ENCODE results near the gene BCDIN3D.

The BCDIN3D gene

DNA sequence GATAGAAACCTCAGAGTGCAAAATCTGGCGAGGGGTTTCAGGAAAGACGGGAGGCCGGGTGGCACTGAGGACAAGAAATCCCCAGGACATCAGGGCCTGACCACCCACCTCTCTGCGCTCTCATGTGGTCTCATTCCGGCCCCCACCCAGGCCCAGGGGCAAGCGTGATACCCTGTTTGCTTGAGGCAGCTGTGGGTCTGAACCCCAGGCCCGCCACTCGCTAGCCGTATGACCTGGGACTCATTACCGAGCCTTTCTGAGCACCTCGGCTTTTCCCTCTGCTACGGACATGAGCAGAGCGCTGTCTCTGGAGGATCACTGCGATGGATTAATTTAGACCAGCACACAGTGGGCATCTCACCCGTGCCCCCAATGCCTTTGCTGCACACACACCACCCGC lies 25.5 kb upstream of the BCDIN3D start:
- TF ChIP-seq, protein P1, sequence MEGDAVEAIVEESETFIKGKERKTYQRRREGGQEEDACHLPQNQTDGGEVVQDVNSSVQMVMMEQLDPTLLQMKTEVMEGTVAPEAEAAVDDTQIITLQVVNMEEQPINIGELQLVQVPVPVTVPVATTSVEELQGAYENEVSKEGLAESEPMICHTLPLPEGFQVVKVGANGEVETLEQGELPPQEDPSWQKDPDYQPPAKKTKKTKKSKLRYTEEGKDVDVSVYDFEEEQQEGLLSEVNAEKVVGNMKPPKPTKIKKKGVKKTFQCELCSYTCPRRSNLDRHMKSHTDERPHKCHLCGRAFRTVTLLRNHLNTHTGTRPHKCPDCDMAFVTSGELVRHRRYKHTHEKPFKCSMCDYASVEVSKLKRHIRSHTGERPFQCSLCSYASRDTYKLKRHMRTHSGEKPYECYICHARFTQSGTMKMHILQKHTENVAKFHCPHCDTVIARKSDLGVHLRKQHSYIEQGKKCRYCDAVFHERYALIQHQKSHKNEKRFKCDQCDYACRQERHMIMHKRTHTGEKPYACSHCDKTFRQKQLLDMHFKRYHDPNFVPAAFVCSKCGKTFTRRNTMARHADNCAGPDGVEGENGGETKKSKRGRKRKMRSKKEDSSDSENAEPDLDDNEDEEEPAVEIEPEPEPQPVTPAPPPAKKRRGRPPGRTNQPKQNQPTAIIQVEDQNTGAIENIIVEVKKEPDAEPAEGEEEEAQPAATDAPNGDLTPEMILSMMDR (IDR thresholded peaks at IDR 0.05): no peak

DNA sequence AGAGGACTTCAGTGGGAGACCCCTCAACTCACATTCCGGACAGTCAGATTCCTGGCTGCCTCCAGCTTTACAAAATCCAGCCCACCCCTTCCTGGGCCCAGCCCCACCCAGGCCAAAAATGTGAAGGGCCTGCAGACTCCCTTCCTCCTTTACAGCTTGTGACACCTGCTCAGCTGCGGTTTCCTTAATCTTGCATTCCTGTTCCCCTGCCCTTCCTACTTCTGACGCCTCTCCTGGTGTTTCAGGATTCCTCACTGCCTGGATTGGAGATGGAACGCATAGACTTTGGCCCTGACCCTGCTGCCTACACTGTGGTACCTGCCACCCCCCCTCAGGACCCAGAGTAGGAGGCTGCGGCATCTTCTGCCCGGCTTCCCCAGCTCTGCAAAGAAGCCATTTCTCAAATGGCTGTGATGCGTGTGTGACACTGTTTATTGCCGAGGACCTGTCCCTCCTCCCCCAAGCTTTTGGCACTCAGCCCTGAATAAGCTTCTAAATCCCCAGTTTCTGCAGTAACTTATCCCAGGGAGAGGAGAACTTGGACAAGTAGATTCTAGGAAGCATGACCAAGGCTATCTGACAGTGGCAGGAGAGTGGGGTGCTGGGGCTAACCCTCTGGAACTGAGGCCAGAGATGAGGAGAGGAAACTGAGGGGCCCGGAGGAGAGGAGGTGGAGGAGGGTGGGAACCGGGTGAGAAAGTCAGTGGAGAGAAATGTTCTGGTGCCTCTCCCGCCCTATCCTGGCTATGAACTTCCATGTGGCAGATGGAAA lies 24.9 kb upstream of the BCDIN3D start:
- TF ChIP-seq, protein P1 (IDR thresholded peaks at IDR 0.05): no peak

DNA sequence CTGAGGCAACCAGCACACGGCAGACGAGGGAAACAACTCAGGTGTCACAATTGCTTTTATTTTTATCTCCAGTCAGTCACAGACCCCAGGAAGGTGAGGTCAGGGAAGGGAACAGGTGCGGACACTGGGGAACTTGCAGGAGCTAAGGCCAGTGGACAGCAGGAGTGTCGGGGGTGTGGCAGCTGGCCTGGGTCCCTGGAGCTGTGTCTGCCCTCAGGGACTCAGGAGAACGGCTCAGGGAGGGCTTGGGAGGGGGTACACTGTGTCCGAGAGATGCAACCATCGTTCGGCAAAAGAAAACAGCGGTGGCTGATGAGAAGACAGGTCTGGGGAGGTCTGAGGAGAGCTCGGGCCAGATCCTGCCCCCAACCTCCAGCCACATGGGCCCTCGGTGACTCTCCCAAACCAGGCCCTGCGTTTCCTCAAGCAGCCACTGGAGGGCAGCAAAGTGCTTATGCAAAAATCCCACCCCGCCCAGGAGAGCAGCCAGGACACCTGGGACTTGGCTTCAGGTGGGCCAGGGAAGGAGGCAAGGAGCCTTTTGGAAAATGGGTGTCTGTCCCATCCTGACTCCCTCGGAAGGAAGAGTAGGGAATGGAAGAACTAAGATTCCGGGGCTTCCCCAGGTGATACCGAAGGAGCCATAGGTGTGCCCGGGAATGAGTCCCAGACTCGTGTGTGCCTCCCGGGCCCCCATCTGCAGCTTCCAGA lies 24.1 kb upstream of the BCDIN3D start:
- TF ChIP-seq, protein P1 (IDR thresholded peaks at IDR 0.05): peak; percentile 95

DNA sequence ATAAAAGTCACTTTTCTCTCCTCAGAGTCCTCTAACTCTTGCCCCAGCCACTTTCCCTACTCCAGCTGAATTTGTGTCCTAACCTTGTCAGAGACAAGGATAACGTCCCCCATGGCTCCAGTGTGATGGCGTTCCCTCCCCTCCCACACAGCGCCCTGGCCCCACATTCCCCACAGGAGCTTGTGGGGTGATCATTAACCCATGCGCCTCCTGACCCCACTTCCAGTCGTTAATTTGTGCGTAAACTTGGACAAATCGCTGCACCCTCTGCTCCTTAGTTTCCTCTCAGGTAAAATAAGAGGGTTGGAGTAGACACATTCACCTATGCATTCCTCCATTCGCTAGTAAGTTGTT lies 22.9 kb upstream of the BCDIN3D start:
- TF ChIP-seq, protein P1 (IDR thresholded peaks at IDR 0.05): no peak

DNA sequence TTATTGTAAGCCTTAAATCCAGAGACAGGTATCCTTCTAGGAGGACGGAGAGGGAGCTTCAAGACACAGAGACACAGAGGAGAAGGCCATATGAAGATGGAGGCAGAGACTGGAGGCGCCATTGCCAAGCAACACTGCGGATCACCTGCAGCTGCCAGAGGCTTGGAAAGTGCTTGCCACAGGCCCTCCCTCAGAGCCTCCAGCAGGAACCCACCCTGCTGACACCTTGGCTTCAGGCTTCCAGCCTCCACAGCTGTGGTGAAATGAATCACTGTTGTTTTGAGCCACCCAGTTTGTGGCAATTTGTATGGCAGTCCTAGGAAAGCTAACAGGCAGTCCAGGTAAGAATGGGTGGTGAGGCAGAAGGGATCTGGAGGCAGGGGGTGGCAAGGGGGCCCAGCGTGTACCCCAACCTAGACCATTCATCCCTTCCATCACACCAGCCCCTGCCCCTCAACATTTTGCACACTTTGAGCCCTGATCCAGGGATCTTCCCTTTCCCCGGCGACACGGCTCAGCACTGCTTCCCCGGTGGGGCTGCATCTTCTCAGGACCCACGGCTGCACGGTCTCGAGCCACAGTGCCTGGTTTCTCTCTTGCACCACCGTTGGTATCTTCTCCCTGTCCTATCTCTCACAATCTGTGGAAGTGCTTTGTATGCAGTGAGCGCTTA lies 22.3 kb upstream of the BCDIN3D start:
- TF ChIP-seq, protein P1 (IDR thresholded peaks at IDR 0.05): no peak

DNA sequence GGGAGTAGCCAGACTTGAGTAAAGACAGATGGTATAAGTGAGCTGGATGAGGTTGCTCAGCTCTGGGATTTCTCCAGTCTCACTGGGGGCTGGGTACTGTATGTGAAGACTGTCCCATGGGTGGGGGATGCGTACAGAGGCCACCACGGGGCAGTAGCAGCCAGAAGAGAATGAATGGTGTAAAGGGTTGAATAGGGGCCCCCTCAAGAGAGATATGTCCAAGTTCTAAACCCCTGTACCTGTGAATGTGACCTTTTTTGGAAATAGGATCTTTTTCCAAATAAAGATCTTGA lies 21.8 kb upstream of the BCDIN3D start:
- TF ChIP-seq, protein P1 (IDR thresholded peaks at IDR 0.05): no peak

DNA sequence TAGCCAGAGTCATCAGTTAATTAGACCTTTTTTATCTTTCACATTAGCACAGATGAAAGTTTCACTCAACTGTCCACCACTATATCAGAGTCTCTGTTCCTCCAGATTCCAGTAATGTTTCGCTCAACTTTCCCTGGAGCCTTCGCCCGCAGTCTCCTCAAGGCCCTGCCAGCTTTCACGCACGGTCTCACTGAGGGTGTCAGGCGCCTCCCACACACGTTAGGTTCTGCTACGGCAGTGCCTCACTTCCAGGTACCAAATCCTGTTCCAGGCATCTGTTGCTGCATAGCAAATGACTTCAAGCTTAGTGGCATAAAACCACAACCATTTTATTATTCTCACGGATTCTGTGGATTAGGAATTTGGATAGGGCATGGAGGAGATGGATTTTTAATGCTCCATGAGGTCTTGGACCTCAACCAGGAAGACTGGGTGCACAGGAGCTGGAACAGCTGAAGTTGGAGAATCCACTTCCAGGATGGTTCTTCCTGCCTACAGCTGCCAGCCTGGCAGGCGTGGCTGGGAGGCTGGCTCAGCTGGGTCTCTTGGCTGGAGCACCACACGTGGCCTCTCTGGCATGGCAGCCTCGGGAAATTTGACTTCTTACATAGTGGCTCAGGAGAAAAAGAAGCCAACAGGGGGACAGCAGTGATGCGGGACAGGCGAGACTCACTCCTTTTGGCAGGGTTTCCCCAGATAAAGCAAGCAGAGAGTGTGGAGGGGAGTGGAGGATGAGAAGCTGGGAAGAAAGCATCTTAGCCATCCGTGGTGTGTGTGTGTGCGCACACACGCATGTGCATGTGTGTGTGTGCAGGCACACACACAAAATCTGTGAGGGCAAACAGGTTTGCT lies 21.3 kb upstream of the BCDIN3D start:
- TF ChIP-seq, protein P1 (IDR thresholded peaks at IDR 0.05): no peak

Measured in LNCAP (cell line).